Mesothelial cell of epicardium (in vitro differentiated cells): ENCODE results near the gene SLC38A1. TPM values are rescaled to one million over a fixed set of nuclear protein-coding genes. Genes with fewer than 3 reads are reported as not detected.

Experiments
- DNase-seq, 2 experiments: peaks; one replicate each; pipeline ENCODE4 v3.0.0; 2021; ENCODE audit warnings: low spot score in 2 of 2; ENCODE audit not compliant: unreplicated experiment in 2 of 2
- H3K27ac Mint-ChIP-seq: 2 replicates; pipeline ENCODE4 v1.8.0; 2021; ENCODE audit warnings: mixed read lengths
- H3K27me3 Mint-ChIP-seq: 2 replicates; pipeline ENCODE4 v1.8.0; 2021; ENCODE audit warnings: low read depth, mixed read lengths
- H3K36me3 Mint-ChIP-seq: 2 replicates; pipeline ENCODE4 v1.8.0; 2021; ENCODE audit warnings: mixed read lengths
- H3K4me1 Mint-ChIP-seq: 2 replicates; pipeline ENCODE4 v1.8.0; 2021; ENCODE audit warnings: mixed read lengths
- H3K4me3 Mint-ChIP-seq: 2 replicates; pipeline ENCODE4 v1.8.0; 2021; ENCODE audit warnings: mild to moderate bottlenecking, moderate library complexity, mixed read lengths
- H3K9me3 Mint-ChIP-seq: 2 replicates; pipeline ENCODE4 v1.8.0; 2021; ENCODE audit warnings: mixed read lengths
- total RNA-seq: library from RNA; stranded (reverse); gene quantifications from 3 replicates; pipeline ENCODE4 v1.2.1, GENCODE V29; 2021
- TF ChIP-seq, protein P1 (sequence below): fragments of 200-600 bp; sonication (generic); IDR thresholded peaks from one replicate; pipeline ENCODE4 v1.5.0; 2021; ENCODE audit warnings: antibody characterized with exemption; ENCODE audit not compliant: unreplicated experiment

SLC38A1 gene
- total RNA-seq, 1 donor from 2014 or later = 114 TPM

DNA sequence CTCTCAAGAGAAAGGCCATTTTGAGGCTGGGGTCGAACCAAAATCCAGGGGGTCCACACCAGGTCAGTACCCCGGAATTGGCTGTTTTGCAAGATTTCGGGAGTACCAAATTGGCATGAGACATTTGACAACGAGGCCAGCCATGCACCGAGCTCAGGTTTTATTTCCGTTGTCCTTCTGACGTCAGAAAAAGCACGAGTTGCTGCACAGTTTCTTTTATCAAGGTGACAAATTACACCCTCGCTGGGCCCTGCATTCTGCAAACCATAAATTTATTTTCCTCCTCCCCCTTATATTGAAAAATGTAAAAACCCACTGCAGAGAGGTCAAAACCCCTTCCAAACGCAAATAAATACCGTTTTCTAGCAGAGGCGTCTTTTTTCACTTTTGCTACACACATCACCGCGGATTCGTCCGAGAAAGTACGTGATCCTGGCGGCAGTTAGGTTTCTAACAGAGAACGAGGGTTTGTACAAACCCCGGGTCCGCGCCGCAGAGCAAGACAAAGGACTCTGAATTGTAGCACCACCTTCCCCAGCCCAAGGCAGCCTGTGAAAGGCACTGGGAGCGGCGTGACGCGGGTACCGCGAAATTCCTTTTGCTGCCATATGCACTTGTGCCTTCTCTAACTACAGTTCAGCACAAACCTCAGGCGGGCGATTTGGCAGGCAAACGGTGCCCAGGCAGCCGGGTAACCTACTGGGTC lies 1.8 kb downstream of the SLC38A1 start:
- no peak overlapping the region for H3K4me3 Mint-ChIP-seq
- DNase-seq = peak in 1 of 2 experiments; percentile 66
- no peaks in the 10 kb centered on the region for H3K9me3 Mint-ChIP-seq
- TF ChIP-seq, protein P1, sequence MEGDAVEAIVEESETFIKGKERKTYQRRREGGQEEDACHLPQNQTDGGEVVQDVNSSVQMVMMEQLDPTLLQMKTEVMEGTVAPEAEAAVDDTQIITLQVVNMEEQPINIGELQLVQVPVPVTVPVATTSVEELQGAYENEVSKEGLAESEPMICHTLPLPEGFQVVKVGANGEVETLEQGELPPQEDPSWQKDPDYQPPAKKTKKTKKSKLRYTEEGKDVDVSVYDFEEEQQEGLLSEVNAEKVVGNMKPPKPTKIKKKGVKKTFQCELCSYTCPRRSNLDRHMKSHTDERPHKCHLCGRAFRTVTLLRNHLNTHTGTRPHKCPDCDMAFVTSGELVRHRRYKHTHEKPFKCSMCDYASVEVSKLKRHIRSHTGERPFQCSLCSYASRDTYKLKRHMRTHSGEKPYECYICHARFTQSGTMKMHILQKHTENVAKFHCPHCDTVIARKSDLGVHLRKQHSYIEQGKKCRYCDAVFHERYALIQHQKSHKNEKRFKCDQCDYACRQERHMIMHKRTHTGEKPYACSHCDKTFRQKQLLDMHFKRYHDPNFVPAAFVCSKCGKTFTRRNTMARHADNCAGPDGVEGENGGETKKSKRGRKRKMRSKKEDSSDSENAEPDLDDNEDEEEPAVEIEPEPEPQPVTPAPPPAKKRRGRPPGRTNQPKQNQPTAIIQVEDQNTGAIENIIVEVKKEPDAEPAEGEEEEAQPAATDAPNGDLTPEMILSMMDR = no peak
- H3K36me3 Mint-ChIP-seq = no peaks in the 10 kb centered on the region
- H3K27ac Mint-ChIP-seq = no peak overlapping the region
- H3K4me1 Mint-ChIP-seq = peaks cover 22% of the 10 kb centered on the region
- no peaks in the 10 kb centered on the region for H3K27me3 Mint-ChIP-seq

DNA sequence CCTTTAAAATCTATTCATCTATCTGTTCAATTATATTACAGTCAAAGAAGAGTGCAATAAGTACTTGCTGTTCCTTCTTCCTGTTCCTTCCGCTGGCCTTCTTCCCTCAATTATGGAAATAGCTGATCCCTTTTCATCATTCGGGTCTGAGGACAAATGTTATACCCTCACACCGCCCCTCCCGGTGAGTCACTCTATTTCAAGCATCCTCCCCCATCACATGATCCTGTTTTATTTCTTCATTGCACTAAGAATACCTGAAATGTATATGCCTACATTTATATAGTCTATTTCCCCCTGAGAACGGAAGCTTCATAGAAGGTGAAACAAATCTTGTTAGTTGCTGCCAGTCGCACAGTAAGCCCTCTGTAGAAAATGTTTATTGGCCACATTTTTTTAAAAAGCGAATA lies 2.5 kb downstream of the SLC38A1 start:
- DNase-seq = no peak
- TF ChIP-seq, protein P1 = no peak
- H3K4me3 Mint-ChIP-seq = no peak overlapping the region
- no peak overlapping the region for H3K27ac Mint-ChIP-seq
- H3K36me3 Mint-ChIP-seq = no peaks in the 10 kb centered on the region
- no peaks in the 10 kb centered on the region for H3K9me3 Mint-ChIP-seq
- H3K27me3 Mint-ChIP-seq = no peaks in the 10 kb centered on the region
- peaks cover 22% of the 10 kb centered on the region for H3K4me1 Mint-ChIP-seq

- DNase-seq = no peak
- no peak overlapping the region for H3K27ac Mint-ChIP-seq
- H3K4me3 Mint-ChIP-seq = no peak overlapping the region
- H3K27me3 Mint-ChIP-seq = no peaks in the 10 kb centered on the region
- no peaks in the 10 kb centered on the region for H3K9me3 Mint-ChIP-seq
- no peaks in the 10 kb centered on the region for H3K36me3 Mint-ChIP-seq
- TF ChIP-seq, protein P1 = no peak
- H3K4me1 Mint-ChIP-seq = peaks cover 22% of the 10 kb centered on the region
Observed at GRCh38 chr12:46265734-46266133, 3.1 kb downstream of the SLC38A1 start.

- no peaks in the 10 kb centered on the region for H3K36me3 Mint-ChIP-seq
- no peaks in the 10 kb centered on the region for H3K27me3 Mint-ChIP-seq
- no peak for DNase-seq
- H3K27ac Mint-ChIP-seq = no peak overlapping the region
- no peaks in the 10 kb centered on the region for H3K9me3 Mint-ChIP-seq
- peaks cover 19% of the 10 kb centered on the region for H3K4me1 Mint-ChIP-seq
- no peak overlapping the region for H3K4me3 Mint-ChIP-seq
- TF ChIP-seq, protein P1 = no peak
Observed at GRCh38 chr12:46265102-46265501, 3.7 kb downstream of the SLC38A1 start.

- TF ChIP-seq, protein P1 = no peak
- H3K4me1 Mint-ChIP-seq = peaks cover 15% of the 10 kb centered on the region
- no peak overlapping the region for H3K4me3 Mint-ChIP-seq
- H3K27me3 Mint-ChIP-seq = no peaks in the 10 kb centered on the region
- H3K9me3 Mint-ChIP-seq = no peaks in the 10 kb centered on the region
- H3K36me3 Mint-ChIP-seq = no peaks in the 10 kb centered on the region
- H3K27ac Mint-ChIP-seq = peak overlapping the region; percentile 92
- DNase-seq = no peak
Observed at GRCh38 chr12:46264057-46264456, 4.8 kb downstream of the SLC38A1 start.
